GM21526 (cell line): ENCODE data around the gene PKD1.
"Not testable (repeated sequence)": the region's sequence is repeated elsewhere in the genome, so short reads cannot be mapped to it uniquely, and the experiment has no call there.

Experiments used
- ATAC-seq: cut with Tn5 transposase; IDR thresholded peaks from one replicate; pipeline ENCODE4 v1.9.1; 2021; ENCODE audit warnings: moderate library complexity; ENCODE audit not compliant: unreplicated experiment, low FRiP score

PKD1 gene

GRCh38 chr16:2152695-2153506 is 17.2 kb upstream of the PKD1 start:
- no peak for ATAC-seq

- no peak for ATAC-seq
Measured at GRCh38 chr16:2151188-2152091, 15.7 kb upstream of the PKD1 start.

GRCh38 chr16:2150418-2151187 is 14.9 kb upstream of the PKD1 start:
- no peak for ATAC-seq

GRCh38 chr16:2149630-2150417 is 14.1 kb upstream of the PKD1 start:
- no peak for ATAC-seq

- no peak for ATAC-seq
Measured at GRCh38 chr16:2148714-2149629, 13.3 kb upstream of the PKD1 start.

GRCh38 chr16:2147981-2148671 is 12.4 kb upstream of the PKD1 start, which contains the start of gene RAB26:
TSS of gene RAB26 (plus strand) at chr16:2148625. CDS start at chr16:2148784, 159 bp downstream.
- ATAC-seq: no peak

- no peak for ATAC-seq
Measured at GRCh38 chr16:2147378-2147777, 11.7 kb upstream of the PKD1 start.

GRCh38 chr16:2145843-2146242 is 10.1 kb upstream of the PKD1 start:
- no peak for ATAC-seq

- ATAC-seq: no peak
Measured at GRCh38 chr16:2143878-2144485, 8.3 kb upstream of the PKD1 start.

GRCh38 chr16:2142942-2143877 is 7.5 kb upstream of the PKD1 start:
- ATAC-seq: no peak

- not testable (repeated sequence) for ATAC-seq
Measured at GRCh38 chr16:2135071-2135470, 627 bp downstream of the PKD1 start.

- not testable (repeated sequence) for ATAC-seq
Measured at GRCh38 chr16:2133797-2134196, 1.9 kb downstream of the PKD1 start.

- ATAC-seq: not testable (repeated sequence)
Measured at GRCh38 chr16:2129890-2130447, 5.7 kb downstream of the PKD1 start.

- not testable (repeated sequence) for ATAC-seq
Measured at GRCh38 chr16:2129251-2129650, 6.4 kb downstream of the PKD1 start.

- ATAC-seq: not testable (repeated sequence)
Measured at GRCh38 chr16:2127630-2128280, 7.9 kb downstream of the PKD1 start.
